GM18502 (cell line): ENCODE measurements around the gene CAPS2.

Experiments used
- ATAC-seq: cut with Tn5 transposase; IDR thresholded peaks from one replicate; pipeline ENCODE4 v1.9.1; 2021; ENCODE audit warnings: mild to moderate bottlenecking; ENCODE audit not compliant: unreplicated experiment, poor library complexity

Gene CAPS2

GRCh38 chr12:75308279-75308678 lies 21.8 kb downstream of the CAPS2 start:
- ATAC-seq, result no peak

- no peak for ATAC-seq
Observed at GRCh38 chr12:75305412-75306332, 24.5 kb downstream of the CAPS2 start.

GRCh38 chr12:75302781-75303180 lies 27.3 kb downstream of the CAPS2 start:
- no peak for ATAC-seq

- no peak for ATAC-seq
Observed at GRCh38 chr12:75302225-75302624, 27.9 kb downstream of the CAPS2 start.

- no peak for ATAC-seq
Observed at GRCh38 chr12:75294797-75295196, 35.3 kb downstream of the CAPS2 start.

- ATAC-seq, result no peak
Observed at GRCh38 chr12:75294336-75294735, 35.8 kb downstream of the CAPS2 start.

GRCh38 chr12:75291014-75291413 lies 39.1 kb downstream of the CAPS2 start:
- no peak for ATAC-seq

GRCh38 chr12:75289753-75290152 lies 40.4 kb downstream of the CAPS2 start:
- ATAC-seq, result no peak

- no peak for ATAC-seq
Observed at GRCh38 chr12:75288860-75289259, 41.3 kb downstream of the CAPS2 start.

GRCh38 chr12:75275702-75276101 lies 54.4 kb downstream of the CAPS2 start:
- no peak for ATAC-seq

- ATAC-seq, result no peak
Observed at GRCh38 chr12:75271576-75271975, 58.5 kb downstream of the CAPS2 start.

GRCh38 chr12:75270157-75270556 lies 60.0 kb downstream of the CAPS2 start:
- ATAC-seq, result no peak

- no peak for ATAC-seq
Observed at GRCh38 chr12:75269209-75269608, 60.9 kb downstream of the CAPS2 start.

- no peak for ATAC-seq
Observed at GRCh38 chr12:75260316-75260715, 69.8 kb downstream of the CAPS2 start.

GRCh38 chr12:75259143-75259542 lies 71.0 kb downstream of the CAPS2 start:
- no peak for ATAC-seq

GRCh38 chr12:75257510-75257909 lies 72.6 kb downstream of the CAPS2 start:
- no peak for ATAC-seq

- ATAC-seq, result no peak
Observed at GRCh38 chr12:75245108-75245507, 85.0 kb downstream of the CAPS2 start.

GRCh38 chr12:75239987-75240386 lies 90.1 kb downstream of the CAPS2 start:
- peak; percentile 91 for ATAC-seq

- ATAC-seq, result no peak
Observed at GRCh38 chr12:75236206-75236605, 93.9 kb downstream of the CAPS2 start.

GRCh38 chr12:75227132-75227531 lies 103.0 kb downstream of the CAPS2 start:
- ATAC-seq, result no peak
